H4 (cell line): ENCODE data around the gene TMIGD2. TPM values are rescaled to one million over a fixed set of nuclear protein-coding genes. Genes with fewer than 3 reads are reported as not detected.
A peak's percentile ranks its signal among the peaks of the same experiment; 100 is the strongest.
"Not testable (repeated sequence)": the region's sequence is repeated elsewhere in the genome, so short reads cannot be mapped to it uniquely, and the experiment has no call there.

Source experiments
- DNase-seq: peaks from one replicate; pipeline ENCODE4 v3.0.0-alpha.2; 2015; ENCODE audit warnings: low spot score
- total RNA-seq: library from RNA; depleted of rRNA; stranded (reverse); fragments of >200 nt; shearing (Covaris generic); gene quantifications from 2 replicates; pipeline ENCODE4 v1.2.3, GENCODE V29; 2014

TMIGD2 gene
- total RNA-seq, 1 experiment from 2014 or later = not detected

GRCh38 chr19:4297901-4298809 is 4.0 kb downstream of the TMIGD2 start:
- DNase-seq = no peak

GRCh38 chr19:4295972-4296771 is 6.0 kb downstream of the TMIGD2 start:
- DNase-seq = peak; percentile 66

GRCh38 chr19:4294389-4294788 is 7.8 kb downstream of the TMIGD2 start:
- no peak for DNase-seq

GRCh38 chr19:4292515-4292914 is 9.7 kb downstream of the TMIGD2 start:
- DNase-seq = no peak

- DNase-seq = no peak
Observed at GRCh38 chr19:4291184-4291732, 10.9 kb downstream of the TMIGD2 start.

GRCh38 chr19:4288091-4288777 is 14.0 kb downstream of the TMIGD2 start:
- no peak for DNase-seq

- DNase-seq = not testable (repeated sequence)
Observed at GRCh38 chr19:4286141-4286540, 16.0 kb downstream of the TMIGD2 start.

GRCh38 chr19:4284974-4285373 is 17.2 kb downstream of the TMIGD2 start:
- DNase-seq = no peak

GRCh38 chr19:4284176-4284958 is 17.8 kb downstream of the TMIGD2 start:
- DNase-seq = no peak

GRCh38 chr19:4279530-4280422 is 22.4 kb downstream of the TMIGD2 start:
- DNase-seq = no peak

GRCh38 chr19:4279267-4279529 is 23.0 kb downstream of the TMIGD2 start:
- DNase-seq = no peak

GRCh38 chr19:4278419-4279266 is 23.5 kb downstream of the TMIGD2 start, which contains the start of gene SHD:
Gene SHD, plus strand, starts transcription at chr19:4279266. Its CDS starts 798 bp downstream, at chr19:4280064.
- DNase-seq = no peak

GRCh38 chr19:4278010-4278409 is 24.2 kb downstream of the TMIGD2 start:
- DNase-seq = no peak

- DNase-seq = no peak
Observed at GRCh38 chr19:4277191-4277696, 24.9 kb downstream of the TMIGD2 start.

GRCh38 chr19:4274321-4274686 is 27.9 kb downstream of the TMIGD2 start:
- DNase-seq = not testable (repeated sequence)

GRCh38 chr19:4272894-4273293 is 29.3 kb downstream of the TMIGD2 start:
- no peak for DNase-seq

- no peak for DNase-seq
Observed at GRCh38 chr19:4268816-4269430, 33.3 kb downstream of the TMIGD2 start.
